GM19467 (cell line): ENCODE results near the gene SRP54.
"Not testable (repeated sequence)": the region's sequence is repeated elsewhere in the genome, so short reads cannot be mapped to it uniquely, and the experiment has no call there.

ENCODE experiments used
- ATAC-seq: cut with Tn5 transposase; IDR thresholded peaks from one replicate; pipeline ENCODE4 v1.9.1; 2021; ENCODE audit warnings: mild to moderate bottlenecking, moderate library complexity; ENCODE audit not compliant: unreplicated experiment

Gene SRP54

GRCh38 chr14:34983148-34983760 is 462 bp downstream of the SRP54 start:
- peak; percentile 15 for ATAC-seq

- no peak for ATAC-seq
Observed at GRCh38 chr14:34983786-34984185, 994 bp downstream of the SRP54 start.

GRCh38 chr14:34985740-34986139 is 2.9 kb downstream of the SRP54 start:
- no peak for ATAC-seq

GRCh38 chr14:34987180-34987579 is 4.4 kb downstream of the SRP54 start:
- ATAC-seq: no peak

- ATAC-seq: no peak
Observed at GRCh38 chr14:34989762-34990161, 7.0 kb downstream of the SRP54 start.

GRCh38 chr14:34993426-34993825 is 10.6 kb downstream of the SRP54 start:
- ATAC-seq: no peak

GRCh38 chr14:34994668-34995067 is 11.9 kb downstream of the SRP54 start:
- ATAC-seq: no peak

GRCh38 chr14:34997762-34998161 is 15.0 kb downstream of the SRP54 start:
- no peak for ATAC-seq

- ATAC-seq: no peak
Observed at GRCh38 chr14:34999500-34999899, 16.7 kb downstream of the SRP54 start.

GRCh38 chr14:35001621-35002020 is 18.8 kb downstream of the SRP54 start:
- ATAC-seq: no peak

GRCh38 chr14:35004839-35005238 is 22.0 kb downstream of the SRP54 start:
- no peak for ATAC-seq

- no peak for ATAC-seq
Observed at GRCh38 chr14:35016568-35016967, 33.8 kb downstream of the SRP54 start.

- no peak for ATAC-seq
Observed at GRCh38 chr14:35020713-35021112, 37.9 kb downstream of the SRP54 start.

- no peak for ATAC-seq
Observed at GRCh38 chr14:35028435-35028834, 45.6 kb downstream of the SRP54 start.

- no peak for ATAC-seq
Observed at GRCh38 chr14:35032562-35032961, 49.8 kb downstream of the SRP54 start.

GRCh38 chr14:35034440-35034833 is 51.6 kb downstream of the SRP54 start:
- no peak for ATAC-seq

- ATAC-seq: not testable (repeated sequence)
Observed at GRCh38 chr14:35034944-35035554, 52.3 kb downstream of the SRP54 start.

GRCh38 chr14:35038312-35038711 is 55.5 kb downstream of the SRP54 start:
- ATAC-seq: not testable (repeated sequence)

- ATAC-seq: no peak
Observed at GRCh38 chr14:35042632-35043031, 59.8 kb downstream of the SRP54 start.

GRCh38 chr14:35043046-35043445 is 60.3 kb downstream of the SRP54 start:
- ATAC-seq: no peak

- ATAC-seq: no peak
Observed at GRCh38 chr14:35044939-35045797, 62.4 kb downstream of the SRP54 start.

GRCh38 chr14:35045798-35046047 is 62.9 kb downstream of the SRP54 start:
- no peak for ATAC-seq
